Panc1 (cell line): ENCODE measurements around the gene KIRREL3.

Source experiments
- CTCF ChIP-seq: fragments of 450-650 bp; IDR thresholded peaks from 2 replicates; pipeline ENCODE4 v1.5.1; 2017; ENCODE audit warnings: mild to moderate bottlenecking
- POLR2AphosphoS5 ChIP-seq: IDR thresholded peaks from 2 replicates; pipeline ENCODE4 v1.6.1; 2012; ENCODE audit warnings: mild to moderate bottlenecking, low read depth, low read length, moderate library complexity
- REST ChIP-seq, 2 experiments: IDR thresholded peaks; 2 replicates each; pipeline ENCODE4 v1.6.1; 2011 to 2012; ENCODE audit warnings: low read depth in 2 of 2, control low read depth in 1 of 2, low read length in 1 of 2, mild to moderate bottlenecking in 1 of 2, moderate library complexity in 1 of 2; ENCODE audit not compliant: insufficient read depth in 1 of 2
- SIN3A ChIP-seq: IDR thresholded peaks from 2 replicates; pipeline ENCODE4 v1.6.1; 2012; ENCODE audit warnings: low read depth, mild to moderate bottlenecking, low read length, moderate library complexity, borderline replicate concordance; ENCODE audit not compliant: insufficient read depth
- TCF7L2 ChIP-seq: IDR thresholded peaks from 2 replicates; pipeline ENCODE4 v1.6.1; 2011; ENCODE audit warnings: mild to moderate bottlenecking, low read depth, low read length, inconsistent platforms

- TF ChIP-seq CTCF (no peak), SIN3A (no peak), POLR2AphosphoS5 (no peak), REST (IDR thresholded peaks at IDR 0.05; ENCODE audit: insufficient read depth in 1 of 2, low read depth in 2 of 2, low read length in 1 of 2) (no peak), TCF7L2 (no peak)
These were observed 569.0 kb downstream of the KIRREL3 start for GRCh38 chr11:126431401-126432064.
